HepG2 (cell line): ENCODE measurements around the gene CEP43. TPM values are rescaled to one million over a fixed set of nuclear protein-coding genes. Genes with fewer than 3 reads are reported as not detected.

Experiments used
- ATAC-seq: fragments of 200-7000 bp; cut with Tn5 transposase; 3 replicates; pipeline ENCODE4 v1.9.1; 2020; ENCODE audit warnings: mild to moderate bottlenecking, moderate library complexity
- BruUV-seq: library from RNA; stranded (reverse); fragments of 400-500 nt; replicated peaks from 2 replicates; lab custom pipeline; 2021; lab: Mats Ljungman, UMichigan
- CTCF ChIA-PET: fragments of 300-600 bp; formaldehyde crosslinking; extraction: SDS; loops from one replicate; lab custom pipeline; 2021; ENCODE audit warnings: low total read pairs, inconsistent platforms, low intra/inter-chr PET ratio; lab: Yijun Ruan, JAX
- POLR2A ChIA-PET: fragments of 350-600 bp; sonication (Branson Sonifier 250); formaldehyde crosslinking; loops from one replicate; lab custom pipeline; 2020; ENCODE audit warnings: antibody characterized with exemption, inconsistent platforms; lab: Yijun Ruan, JAX
- DNase-seq: peaks from one replicate; pipeline ENCODE4 v3.0.0-alpha.2; 2015; ENCODE audit warnings: low spot score
- FAIRE-seq: peaks from 3 replicates; lab custom pipeline; 2011; peaks lifted over from hg19 to GRCh38; lab: Jason Lieb, UNC
- H2AFZ ChIP-seq: one replicate; pipeline ENCODE4 v1.6.1; 2011; ENCODE audit warnings: low read length, inconsistent platforms
- H3K27ac ChIP-seq: fragments of 300-600 bp; 3 replicates; pipeline ENCODE4 v1.8.0; 2011; ENCODE audit warnings: mixed run types, mild to moderate bottlenecking, mixed read lengths, low read length, inconsistent platforms; ENCODE audit not compliant: insufficient read depth; ENCODE audit errors: extremely low read length
- H3K27me3 ChIP-seq, 2 experiments: fragments of 200-600 bp in 1 of 2; 2 replicates in 1 of 2; 3 replicates in 1 of 2; pipeline versions ENCODE4 v1.6.0 to v1.8.0; 2011; ENCODE audit warnings: low read length in 2 of 2, mild to moderate bottlenecking in 2 of 2, moderate library complexity in 2 of 2, inconsistent platforms in 1 of 2; ENCODE audit not compliant: insufficient read depth in 2 of 2, control insufficient read depth in 1 of 2
- H3K36me3 ChIP-seq, 2 experiments: fragments of 200-600 bp in 1 of 2; replicated peaks in 1 of 2; 2 replicates in 1 of 2; 3 replicates in 1 of 2; pipeline versions ENCODE4 v1.5.1 to v1.8.0; 2011; ENCODE audit warnings: low read length in 2 of 2, inconsistent platforms in 1 of 2; ENCODE audit not compliant: insufficient read depth in 2 of 2, control insufficient read depth in 1 of 2
- H3K4me1 ChIP-seq: 2 replicates; pipeline ENCODE4 v1.5.1; 2012; ENCODE audit warnings: low read length, inconsistent platforms; ENCODE audit not compliant: insufficient read depth
- H3K4me2 ChIP-seq: 2 replicates; pipeline ENCODE4 v1.6.0; 2011; ENCODE audit warnings: low read depth, low read length, inconsistent platforms
- H3K4me3 ChIP-seq, 3 experiments: fragments of 200-600 bp in 1 of 3; sonication (generic), shearing (Covaris generic) in 1 of 3; replicated peaks in 1 of 3; 2 replicates each; pipeline ENCODE4 v1.5.1; 2011 to 2016; ENCODE audit warnings: low read length in 3 of 3, inconsistent platforms in 2 of 3, low read depth in 2 of 3, mild to moderate bottlenecking in 2 of 3, control low read depth in 1 of 3, mixed read lengths in 1 of 3; ENCODE audit not compliant: insufficient read depth in 1 of 3
- H3K79me2 ChIP-seq: one replicate; pipeline ENCODE4 v1.6.1; 2011; ENCODE audit warnings: low read length, inconsistent platforms; ENCODE audit not compliant: insufficient read depth
- H3K9ac ChIP-seq: 2 replicates; pipeline ENCODE4 v1.6.0; 2011; ENCODE audit warnings: mild to moderate bottlenecking, low read depth, low read length, inconsistent platforms; ENCODE audit not compliant: insufficient read depth
- H3K9me3 ChIP-seq: 2 replicates; pipeline ENCODE4 v1.5.1; 2012; ENCODE audit warnings: mild to moderate bottlenecking, low read length
- H4K20me1 ChIP-seq: 2 replicates; pipeline ENCODE4 v1.6.0; 2011; ENCODE audit warnings: inconsistent platforms, mild to moderate bottlenecking, low read length, moderate library complexity; ENCODE audit not compliant: insufficient read depth
- CBX5 ChIP-seq: sonication (generic); formaldehyde crosslinking; IDR thresholded peaks from 2 replicates; pipeline ENCODE4 v1.4.0; 2020; ENCODE audit warnings: missing genetic modification reagents, borderline replicate concordance
- FIP1L1 ChIP-seq: fragments of 200-400 bp; formaldehyde crosslinking; IDR thresholded peaks from 2 replicates; pipeline ENCODE4 v1.6.1; 2018; ENCODE audit warnings: low read depth, mild to moderate bottlenecking, low read length, moderate library complexity, borderline replicate concordance; ENCODE audit not compliant: insufficient read depth
- GRHL1 ChIP-seq: sonication (generic); formaldehyde crosslinking; conservative IDR thresholded peaks from 2 replicates; pipeline ENCODE4 v1.8.0; 2022; ENCODE audit warnings: missing genetic modification reagents
- HMGXB3 ChIP-seq: sonication (generic); formaldehyde crosslinking; IDR thresholded peaks from 2 replicates; pipeline ENCODE4 v1.4.0; 2020; ENCODE audit warnings: missing genetic modification reagents, borderline replicate concordance
- KLF16 ChIP-seq, 2 experiments: sonication (generic) in 1 of 2; formaldehyde crosslinking in 1 of 2; IDR thresholded peaks; 2 replicates each; pipeline versions ENCODE4 v1.6.1 to v1.8.0; 2016 to 2023; ENCODE audit warnings: missing genetic modification reagents in 2 of 2, missing compliant biosample characterization in 1 of 2
- MAZ ChIP-seq, 2 experiments: sonication (generic) in 1 of 2; formaldehyde crosslinking in 1 of 2; IDR thresholded peaks; 2 replicates each; pipeline versions ENCODE4 v1.5.0 to v1.6.1; 2012 to 2020; ENCODE audit warnings: low read depth in 2 of 2, mild to moderate bottlenecking in 2 of 2, borderline replicate concordance in 1 of 2, improper control_type of control experiment in 1 of 2, low read length in 1 of 2, missing genetic modification reagents in 1 of 2, moderate library complexity in 1 of 2
- ZFP82 ChIP-seq: sonication (generic); formaldehyde crosslinking; IDR thresholded peaks from 2 replicates; pipeline ENCODE4 v1.5.1; 2020; ENCODE audit warnings: mild to moderate bottlenecking, missing genetic modification reagents, borderline replicate concordance
- ZNF512B ChIP-seq: sonication (generic); formaldehyde crosslinking; IDR thresholded peaks from 2 replicates; pipeline ENCODE4 v1.5.1; 2020; ENCODE audit warnings: missing genetic modification reagents, mild to moderate bottlenecking, borderline replicate concordance
- ZNF850 ChIP-seq: sonication (generic); formaldehyde crosslinking; conservative IDR thresholded peaks from 2 replicates; pipeline ENCODE4 v1.9.0; 2021; ENCODE audit warnings: mild to moderate bottlenecking, missing genetic modification reagents
- WGBS: methylation state at CpG from one replicate; pipeline ENCODE4 v1.1.6; 2017; ENCODE audit warnings: low lambda C conversion rate; 5-methylcytosine and 5-hydroxymethylcytosine counted together
- in situ Hi-C: cut with HindIII; loops from 2 replicates; pipeline ENCODE4 v1.10.0; 2017; ENCODE audit warnings: low pct_unique_long_range_greater_than_20kb; ENCODE audit not compliant: extremely low pct_ligation_motif_present
- intact Hi-C: fragments of 100-400 bp; cut with micrococcal nuclease; formaldehyde crosslinking; loops from one replicate; pipeline ENCODE4 v1.10.0; 2022; ENCODE audit not compliant: unreplicated experiment
- polyA plus RNA-seq, 8 experiments: library from polyadenylated mRNA; depleted of rRNA in 3 of 8; stranded (reverse) in 7 of 8; unstranded in 1 of 8; fragments of >200 nt; fragmentation: Illumina TruSeq in 4 of 8; extraction: Trizol in 4 of 8; gene quantifications; 2 replicates each; pipeline versions ENCODE4 v1.2.1 to v1.2.3, GENCODE V29; 2011 to 2016; ENCODE audit warnings: low read depth in 4 of 8, missing spikeins in 1 of 8, mixed read lengths in 1 of 8; ENCODE audit not compliant: insufficient read depth in 1 of 8
- total RNA-seq, 5 experiments: library from RNA; depleted of rRNA; stranded (reverse); fragments of >200 nt; fragmentation: Illumina TruSeq; extraction: Trizol; gene quantifications; 2 replicates each; pipeline ENCODE4 v1.2.3, GENCODE V29; 2016; ENCODE audit warnings: low read depth in 1 of 5

Gene CEP43
- total and polyA plus RNA-seq, 2 of the 13 experiments (the other 11 are each of a cell fraction or from before 2014, with no cell fraction given), result 29.3 to 73.9 TPM

GRCh38 chr6:167027772-167028171, 28.6 kb downstream of the CEP43 start (continued):
- TF ChIP-seq HMGXB3 (CRISPR knock-in tag), result no peak

- H3K27me3 ChIP-seq, result no peaks in the 10 kb centered on the region; a peak in 1 of 5 replicates
- H3K4me1 ChIP-seq, result no peaks in the 10 kb centered on the region
- H3K27ac ChIP-seq, result no peak overlapping the region
- CTCF ChIA-PET, result no interaction called here
- no peaks in the 10 kb centered on the region for H3K79me2 ChIP-seq
- in situ Hi-C loops (no loop called here), intact Hi-C loops (no loop called here)
- no TSS peak for BruUV-seq
- no peak overlapping the region for H3K9ac ChIP-seq
- no peak overlapping the region for H3K4me2 ChIP-seq
- no peaks in the 10 kb centered on the region for H4K20me1 ChIP-seq
- no peaks in the 10 kb centered on the region for H3K9me3 ChIP-seq
- H2AFZ ChIP-seq, result no peak overlapping the region
- H3K36me3 ChIP-seq, result peaks cover 44 to 86% of the 10 kb centered on the region in 2 experiments
- POLR2A ChIA-PET, result no interaction called here
- FAIRE-seq, result no peak
- no peak for DNase-seq
- 90% methylated on average over 11 of the region's 11 CpGs for WGBS
- ATAC-seq, result no peak; the same call in 2 of the 3 replicates
- no peak overlapping the region for H3K4me3 ChIP-seq
- TF ChIP-seq GRHL1 (CRISPR knock-in tag) (no peak), ZNF850 (no peak), ZNF512B (CRISPR knock-in tag) (no peak), MAZ (IDR thresholded peaks at IDR 0.05; ENCODE audit: borderline replicate concordance, low read depth, low read length) (no peak), MAZ (CRISPR knock-in tag; IDR thresholded peaks at IDR 0.05; ENCODE audit: low read depth) (no peak), ZFP82 (CRISPR knock-in tag) (no peak), FIP1L1 (no peak), KLF16 (CRISPR knock-in tag; IDR thresholded peaks at IDR 0.05) (no peak), CBX5 (CRISPR knock-in tag) (no peak)
Measured at GRCh38 chr6:167030222-167031072, 31.2 kb downstream of the CEP43 start.
